Breast epithelium (tissue), 4 donors: Measurements from ENCODE around the gene ASXL3. TPM values are rescaled to one million over a fixed set of nuclear protein-coding genes. Genes with fewer than 3 reads are reported as not detected.

Source experiments
- DNase-seq, 2 donors: peaks; one replicate each; pipeline ENCODE4 v3.0.0-alpha.2; 2019; ENCODE audit warnings: low spot score in 2 of 2
- H3K27ac ChIP-seq, 2 donors: fragments of 200-600 bp; sonication (generic) in 1 of 2; one replicate each; pipeline ENCODE4 v1.5.1; 2016 to 2019; ENCODE audit warnings: mild to moderate bottlenecking in 1 of 2
- H3K27me3 ChIP-seq, 2 donors: fragments of 200-600 bp; sonication (generic) in 1 of 2; one replicate each; pipeline versions ENCODE4 v1.5.1 to v1.6.0; 2017 to 2019; ENCODE audit warnings: control low read depth in 1 of 2, mild to moderate bottlenecking in 1 of 2
- H3K36me3 ChIP-seq: fragments of 200-600 bp; one replicate; pipeline ENCODE4 v1.5.1; 2019
- H3K4me1 ChIP-seq, 2 donors: fragments of 200-600 bp; sonication (generic); one replicate each; pipeline ENCODE4 v1.5.1; 2016 to 2019; ENCODE audit warnings: control low read depth in 1 of 2
- H3K4me3 ChIP-seq, 3 donors: fragments of 200-600 bp; sonication (generic); 1 replicate in 2 of 3; 2 replicates in 1 of 3; pipeline ENCODE4 v1.5.1; 2016 to 2019; ENCODE audit warnings: mild to moderate bottlenecking in 3 of 3, moderate library complexity in 2 of 3
- H3K9me3 ChIP-seq, 2 donors: fragments of 200-600 bp; sonication (generic) in 1 of 2; one replicate each; pipeline ENCODE4 v1.5.1; 2016 to 2019; ENCODE audit warnings: control low read depth in 1 of 2
- POLR2A ChIP-seq: fragments of 450-650 bp; IDR thresholded peaks from one replicate; pipeline ENCODE4 v1.6.1; 2016; ENCODE audit warnings: antibody characterized with exemption, mild to moderate bottlenecking, moderate library complexity
- POLR2AphosphoS5 ChIP-seq, 3 donors: sonication (generic); formaldehyde crosslinking; IDR thresholded peaks; one replicate each; pipeline ENCODE4 v1.6.1; 2017; ENCODE audit warnings: antibody characterized with exemption in 3 of 3
- intact Hi-C: fragments of 100-400 bp; cut with DNase I; formaldehyde crosslinking; loops from one replicate; pipeline ENCODE4 v1.15.1; 2023; ENCODE audit warnings: low total_unique reads
- total RNA-seq, 3 donors: library from RNA; depleted of rRNA; stranded (reverse); fragments of >200 nt; gene quantifications; one replicate each; pipeline ENCODE4 v1.1.0, GENCODE V29; 2016
- TF ChIP-seq, protein P1 (sequence below), 3 donors: fragments of 450-650 bp; IDR thresholded peaks; one replicate each; pipeline ENCODE4 v1.5.1; 2016 to 2017; ENCODE audit warnings: antibody characterized with exemption in 3 of 3, mild to moderate bottlenecking in 3 of 3, moderate library complexity in 3 of 3

The ASXL3 gene
- total RNA-seq, 3 donors from 2014 or later = 0.96 to 3.4 (median 0.98) TPM

DNA sequence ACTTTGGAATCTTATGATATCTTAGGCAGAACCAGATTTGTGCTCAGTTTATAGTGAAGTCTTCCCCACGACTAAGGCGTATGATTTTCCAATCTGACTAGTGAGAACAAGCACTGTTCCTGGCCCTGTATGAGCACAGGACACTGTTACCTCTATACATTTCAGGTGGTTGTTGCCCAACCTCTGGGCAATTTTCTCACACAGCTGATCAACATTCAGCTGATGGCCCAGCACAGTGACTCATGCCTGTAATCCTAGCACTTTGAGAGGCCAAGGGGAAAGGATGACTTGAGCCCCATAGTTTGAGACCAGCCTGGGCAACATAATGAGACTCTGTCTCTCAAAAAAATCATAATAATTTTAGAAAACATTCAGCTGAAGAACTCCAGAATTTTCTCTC is 119.5 kb downstream of the ASXL3 start:
- no peaks in the 10 kb centered on the region for H3K4me1 ChIP-seq
- H3K4me3 ChIP-seq = no peak overlapping the region
- intact Hi-C loops = no loop called here
- DNase-seq = no peak
- TF ChIP-seq, protein P1, sequence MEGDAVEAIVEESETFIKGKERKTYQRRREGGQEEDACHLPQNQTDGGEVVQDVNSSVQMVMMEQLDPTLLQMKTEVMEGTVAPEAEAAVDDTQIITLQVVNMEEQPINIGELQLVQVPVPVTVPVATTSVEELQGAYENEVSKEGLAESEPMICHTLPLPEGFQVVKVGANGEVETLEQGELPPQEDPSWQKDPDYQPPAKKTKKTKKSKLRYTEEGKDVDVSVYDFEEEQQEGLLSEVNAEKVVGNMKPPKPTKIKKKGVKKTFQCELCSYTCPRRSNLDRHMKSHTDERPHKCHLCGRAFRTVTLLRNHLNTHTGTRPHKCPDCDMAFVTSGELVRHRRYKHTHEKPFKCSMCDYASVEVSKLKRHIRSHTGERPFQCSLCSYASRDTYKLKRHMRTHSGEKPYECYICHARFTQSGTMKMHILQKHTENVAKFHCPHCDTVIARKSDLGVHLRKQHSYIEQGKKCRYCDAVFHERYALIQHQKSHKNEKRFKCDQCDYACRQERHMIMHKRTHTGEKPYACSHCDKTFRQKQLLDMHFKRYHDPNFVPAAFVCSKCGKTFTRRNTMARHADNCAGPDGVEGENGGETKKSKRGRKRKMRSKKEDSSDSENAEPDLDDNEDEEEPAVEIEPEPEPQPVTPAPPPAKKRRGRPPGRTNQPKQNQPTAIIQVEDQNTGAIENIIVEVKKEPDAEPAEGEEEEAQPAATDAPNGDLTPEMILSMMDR (IDR thresholded peaks at IDR 0.05) = no peak
- TF ChIP-seq POLR2AphosphoS5 (IDR thresholded peaks at IDR 0.05) = no peak
- no peaks in the 10 kb centered on the region for H3K9me3 ChIP-seq
- H3K36me3 ChIP-seq = no peaks in the 10 kb centered on the region
- no peak overlapping the region for H3K27ac ChIP-seq
- H3K27me3 ChIP-seq = no peaks in the 10 kb centered on the region

DNA sequence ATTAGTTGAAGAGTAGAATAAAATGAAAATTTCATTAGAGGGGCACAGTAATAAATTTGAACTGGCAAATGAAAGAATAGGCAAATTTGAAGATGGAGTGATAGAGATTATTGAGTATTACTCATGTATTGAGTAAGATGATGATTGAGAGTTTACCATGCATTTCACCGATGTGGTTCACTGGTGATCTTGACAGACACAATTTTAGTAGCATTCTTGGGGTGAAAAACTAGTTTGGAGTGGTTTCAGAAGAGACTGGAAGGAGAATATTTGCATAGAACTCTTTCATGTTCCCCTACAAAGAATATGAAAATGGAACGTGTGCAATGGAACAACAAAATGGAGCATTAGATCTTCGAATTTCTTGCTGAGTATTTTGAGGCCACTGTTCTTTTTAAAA is 121.4 kb downstream of the ASXL3 start:
- H3K4me3 ChIP-seq = no peak overlapping the region
- H3K9me3 ChIP-seq = no peaks in the 10 kb centered on the region
- H3K27me3 ChIP-seq = no peaks in the 10 kb centered on the region
- DNase-seq = no peak
- H3K27ac ChIP-seq = no peak overlapping the region
- TF ChIP-seq, protein P1 (IDR thresholded peaks at IDR 0.05) = no peak
- TF ChIP-seq POLR2A = no peak
- TF ChIP-seq POLR2AphosphoS5 (IDR thresholded peaks at IDR 0.05) = no peak
- no peaks in the 10 kb centered on the region for H3K4me1 ChIP-seq
- intact Hi-C loops = no loop called here
- no peaks in the 10 kb centered on the region for H3K36me3 ChIP-seq

DNA sequence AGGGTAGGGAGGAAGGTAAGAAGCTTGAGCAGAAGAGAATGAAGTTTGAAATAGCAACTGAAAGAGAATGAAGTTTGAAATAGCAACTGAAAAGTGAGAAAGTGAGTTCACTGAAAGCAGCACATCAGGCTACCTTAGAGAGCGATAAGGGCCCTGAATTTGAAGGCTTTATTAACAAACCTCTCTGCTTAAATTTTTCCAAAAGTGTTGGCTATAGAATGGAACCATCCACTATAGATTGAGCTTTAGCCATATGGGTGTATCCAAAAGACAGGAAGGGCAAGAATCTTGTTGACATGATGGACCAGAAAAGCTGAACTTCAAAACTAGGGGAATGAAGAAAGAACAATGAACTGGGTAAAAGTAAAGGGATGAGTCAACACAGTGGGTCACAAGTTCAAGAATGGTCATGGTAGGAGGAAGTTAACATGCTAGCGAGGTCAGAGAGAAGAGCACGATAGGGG is 122.5 kb downstream of the ASXL3 start:
- no peaks in the 10 kb centered on the region for H3K4me1 ChIP-seq
- H3K9me3 ChIP-seq = no peaks in the 10 kb centered on the region
- no peaks in the 10 kb centered on the region for H3K27me3 ChIP-seq
- intact Hi-C loops = no loop called here
- H3K27ac ChIP-seq = no peak overlapping the region
- TF ChIP-seq POLR2AphosphoS5 (IDR thresholded peaks at IDR 0.05) = no peak
- TF ChIP-seq, protein P1 (IDR thresholded peaks at IDR 0.05) = no peak
- no peak for TF ChIP-seq POLR2A
- H3K4me3 ChIP-seq = no peak overlapping the region
- no peak for DNase-seq
- no peaks in the 10 kb centered on the region for H3K36me3 ChIP-seq

DNA sequence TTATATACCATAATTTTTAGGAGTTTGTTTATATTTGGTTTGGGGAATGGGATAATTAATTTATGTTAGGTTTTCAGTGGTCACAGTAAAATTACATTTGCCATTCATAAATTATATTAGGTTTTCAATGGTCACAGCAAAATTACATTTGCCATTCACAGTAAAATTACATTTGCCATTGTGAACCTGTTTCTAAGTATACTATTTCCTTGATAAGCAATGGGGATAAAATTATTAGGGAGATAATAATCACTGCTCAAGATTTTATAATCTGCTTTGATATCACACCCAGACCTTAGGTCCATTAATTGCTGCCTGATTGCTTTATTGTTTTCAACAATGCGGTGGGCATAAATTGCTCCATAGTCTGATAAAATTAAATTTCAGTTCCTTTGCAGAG is 124.6 kb downstream of the ASXL3 start:
- H3K9me3 ChIP-seq = no peaks in the 10 kb centered on the region
- no peaks in the 10 kb centered on the region for H3K27me3 ChIP-seq
- no peaks in the 10 kb centered on the region for H3K4me1 ChIP-seq
- no peak for DNase-seq
- no peaks in the 10 kb centered on the region for H3K36me3 ChIP-seq
- intact Hi-C loops = no loop called here
- H3K4me3 ChIP-seq = no peak overlapping the region
- TF ChIP-seq, protein P1 (IDR thresholded peaks at IDR 0.05) = no peak
- TF ChIP-seq POLR2A (no peak), POLR2AphosphoS5 (IDR thresholded peaks at IDR 0.05) (no peak)
- no peak overlapping the region for H3K27ac ChIP-seq

DNA sequence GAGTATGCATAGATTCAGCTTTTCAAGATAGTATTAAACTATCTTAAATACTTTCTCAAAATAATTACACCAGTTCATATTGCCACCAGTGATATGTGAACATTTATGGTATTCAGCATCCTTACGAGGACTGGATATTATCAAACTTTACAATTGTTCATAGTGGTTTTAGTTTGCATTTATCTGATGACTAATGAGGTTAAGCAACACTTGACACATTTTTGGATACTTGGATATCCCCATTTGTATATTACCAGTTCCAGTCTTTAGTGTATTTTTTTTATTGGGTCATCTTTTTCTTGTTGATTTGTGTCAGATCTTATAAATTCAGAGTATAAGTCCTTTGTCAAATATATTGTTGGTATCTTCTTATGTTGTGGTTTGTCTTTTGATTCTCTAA is 128.4 kb downstream of the ASXL3 start:
- Histone ChIP-seq H3K27ac (no peak overlapping the region), H3K27me3 (no peaks in the 10 kb centered on the region), H3K36me3 (no peaks in the 10 kb centered on the region), H3K4me3 (no peak overlapping the region), H3K9me3 (no peaks in the 10 kb centered on the region), H3K4me1 (no peaks in the 10 kb centered on the region)
- DNase-seq = no peak
- intact Hi-C loops = no loop called here
- TF ChIP-seq POLR2A (no peak), POLR2AphosphoS5 (IDR thresholded peaks at IDR 0.05) (no peak)
- TF ChIP-seq, protein P1 (IDR thresholded peaks at IDR 0.05) = no peak
